ENCODE measurements around the gene MYO5C. TPM values are rescaled to one million over a fixed set of nuclear protein-coding genes. Genes with fewer than 3 reads are reported as not detected.

MYO5C gene
- total and polyA plus RNA-seq, 2 of the 8 experiments (the other 6 are each of a cell fraction or from before 2014, with no cell fraction given), result 8.2 to 26.7 TPM

- Histone ChIP-seq H2AK5ac (ENCODE audit: low read depth, low read length) (no peak overlapping the region), H3K9me3 (ENCODE audit: insufficient read depth in 2 of 2, low read depth in 1 of 2, low read length in 1 of 2) (no peaks in the 10 kb centered on the region), H3K4me1 (replicated peaks in 1 of 4; ENCODE audit: control insufficient read depth in 3 of 4, insufficient read depth in 4 of 4, low read length in 3 of 4) (no peaks in the 10 kb centered on the region), H3K4me3 (ENCODE audit: extremely low read depth in 1 of 4, insufficient read depth in 2 of 4, low read depth in 3 of 4, low read length in 4 of 4) (no peak overlapping the region), H2BK12ac (ENCODE audit: low read depth, low read length) (no peak overlapping the region), H4K8ac (ENCODE audit: extremely low read depth, insufficient read depth, low read length) (no peak overlapping the region), H3K56ac (replicated peaks; ENCODE audit: insufficient read length, low read depth, low read length) (no peak overlapping the region), H3K4me2 (ENCODE audit: insufficient read depth in 1 of 2, low read depth in 2 of 2, low read length in 2 of 2) (no peak overlapping the region), H4K91ac (replicated peaks; ENCODE audit: insufficient read length, low read length) (no peak overlapping the region), H3K36me3 (ENCODE audit: control insufficient read depth in 2 of 4, insufficient read depth in 4 of 4, low read length in 3 of 4) (peaks cover 13 to 47% (median 33%) of the 10 kb centered on the region in 4 experiments; a peak in 7 of 8 replicates), H3K79me1 (ENCODE audit: low read depth, low read length) (no peaks in the 10 kb centered on the region), H2BK5ac (ENCODE audit: low read depth, low read length) (no peak overlapping the region), H2AFZ (ENCODE audit: low read length) (no peak overlapping the region), H2BK20ac (ENCODE audit: low read length) (no peak overlapping the region), H3K27ac (ENCODE audit: low read depth, low read length) (no peak overlapping the region), H3K23ac (ENCODE audit: insufficient read length) (no peak overlapping the region), H3K9ac (replicated peaks in 1 of 4; ENCODE audit: extremely low read depth in 1 of 4, low read depth in 3 of 4, low read length in 3 of 4) (no peak overlapping the region), H2BK120ac (replicated peaks; ENCODE audit: low read depth, low read length) (no peak overlapping the region), H3K79me2 (ENCODE audit: control insufficient read depth in 1 of 2, insufficient read depth in 2 of 2, low read length in 2 of 2) (no peaks in the 10 kb centered on the region), H4K20me1 (replicated peaks in 1 of 2; ENCODE audit: control insufficient read depth in 1 of 2, insufficient read depth in 2 of 2, low read length in 2 of 2) (no peaks in the 10 kb centered on the region), H3K14ac (ENCODE audit: insufficient read length) (no peak overlapping the region), H3K4ac (replicated peaks; ENCODE audit: insufficient read length, low read depth, low read length) (no peak overlapping the region), H4K5ac (ENCODE audit: insufficient read length, low read depth, low read length) (no peak overlapping the region), H2BK15ac (ENCODE audit: low read length) (no peak overlapping the region), H3K18ac (ENCODE audit: extremely low read depth, low read length) (no peak overlapping the region), H3K27me3 (replicated peaks in 1 of 4; ENCODE audit: control insufficient read depth in 3 of 4, extremely low read depth in 1 of 4, insufficient read depth in 3 of 4, low read length in 3 of 4) (no peaks in the 10 kb centered on the region), H3K23me2 (ENCODE audit: low read depth, low read length) (no peaks in the 10 kb centered on the region)
- ChIA-PET POLR2A (ENCODE audit: partially characterized antibody) (interaction anchor here (0.7 kb wide), 1 partner anchor 14 kb away, joined by 3 read pairs; no protein-coding TSS in a partner anchor), CTCF (ENCODE audit: partially characterized antibody) (interaction anchor here (1.1 to 2.5 kb wide), 3 partner anchors 7 to 26 kb away, joined by 4 to 11 read pairs (median 9); no protein-coding TSS in a partner anchor)
- no peak for DNase-seq (ENCODE audit: low read depth in 1 of 2, low spot score in 2 of 2)
- 80% methylated on average over 17 of the region's 17 CpGs; no CpG with 5 or more reads in 1 of the 2 experiments for WGBS, 2 experiments (ENCODE audit: extremely low coverage in 1 of 2, insufficient coverage in 1 of 2, insufficient read length in 1 of 2, insufficient replicate concordance in 2 of 2, low coverage in 1 of 2, low lambda C conversion rate in 2 of 2, missing lambda C conversion rate in 1 of 2)
- no peak for FAIRE-seq
- no peak for TF ChIP-seq CTBP2 (IDR thresholded peaks at IDR 0.05; ENCODE audit: borderline replicate concordance, insufficient read depth, insufficient read length, low read length)
- TF ChIP-seq BRCA1 (IDR thresholded peaks at IDR 0.05; ENCODE audit: low read depth, low read length), result no peak
- no peak for TF ChIP-seq TAF1 (IDR thresholded peaks at IDR 0.05; ENCODE audit: low read depth, low read length)
- TF ChIP-seq PHF8 (conservative IDR thresholded peaks at IDR 0.05; ENCODE audit: low read depth, low read length), result no peak
- TF ChIP-seq TAF7 (optimal IDR thresholded peaks at IDR 0.05; ENCODE audit: borderline replicate concordance, low read depth, low read length), result no peak
- TF ChIP-seq KDM1A (IDR thresholded peaks at IDR 0.05; ENCODE audit: borderline replicate concordance, low read length), result no peak
- no peak for TF ChIP-seq RXRA (IDR thresholded peaks at IDR 0.05; ENCODE audit: insufficient read depth, low read depth, low read length)
- no peak for TF ChIP-seq MAFK (IDR thresholded peaks at IDR 0.05; ENCODE audit: low read depth, low read length)
- no peak for TF ChIP-seq CREB1 (IDR thresholded peaks at IDR 0.05)
- no peak for TF ChIP-seq ATF2 (IDR thresholded peaks at IDR 0.05; ENCODE audit: low read length)
These were observed 60.7 kb downstream of the MYO5C start for GRCh38 chr15:52234596-52235541.

Measured in H1 (cell line).